Measurements from ENCODE around the gene NCAPD2.
A peak's percentile ranks its signal among the peaks of the same experiment; 100 is the strongest.

The NCAPD2 gene

GRCh38 chr12:6523708-6524107, 29.8 kb downstream of the NCAPD2 start:
- no peaks in the 10 kb centered on the region for H3K27me3 ChIP-seq (ENCODE audit: insufficient read depth, poor library complexity, severe bottlenecking)
- TF ChIP-seq POLR2AphosphoS5 (IDR thresholded peaks at IDR 0.05; ENCODE audit: low read depth) (no peak), GABPA (IDR thresholded peaks at IDR 0.05; ENCODE audit: low read depth) (no peak), SPI1 (IDR thresholded peaks at IDR 0.05; ENCODE audit: borderline replicate concordance, low read depth) (no peak), CTCF (IDR thresholded peaks at IDR 0.05; ENCODE audit: insufficient read depth, low read length) (no peak)
- TF ChIP-seq, protein P1, sequence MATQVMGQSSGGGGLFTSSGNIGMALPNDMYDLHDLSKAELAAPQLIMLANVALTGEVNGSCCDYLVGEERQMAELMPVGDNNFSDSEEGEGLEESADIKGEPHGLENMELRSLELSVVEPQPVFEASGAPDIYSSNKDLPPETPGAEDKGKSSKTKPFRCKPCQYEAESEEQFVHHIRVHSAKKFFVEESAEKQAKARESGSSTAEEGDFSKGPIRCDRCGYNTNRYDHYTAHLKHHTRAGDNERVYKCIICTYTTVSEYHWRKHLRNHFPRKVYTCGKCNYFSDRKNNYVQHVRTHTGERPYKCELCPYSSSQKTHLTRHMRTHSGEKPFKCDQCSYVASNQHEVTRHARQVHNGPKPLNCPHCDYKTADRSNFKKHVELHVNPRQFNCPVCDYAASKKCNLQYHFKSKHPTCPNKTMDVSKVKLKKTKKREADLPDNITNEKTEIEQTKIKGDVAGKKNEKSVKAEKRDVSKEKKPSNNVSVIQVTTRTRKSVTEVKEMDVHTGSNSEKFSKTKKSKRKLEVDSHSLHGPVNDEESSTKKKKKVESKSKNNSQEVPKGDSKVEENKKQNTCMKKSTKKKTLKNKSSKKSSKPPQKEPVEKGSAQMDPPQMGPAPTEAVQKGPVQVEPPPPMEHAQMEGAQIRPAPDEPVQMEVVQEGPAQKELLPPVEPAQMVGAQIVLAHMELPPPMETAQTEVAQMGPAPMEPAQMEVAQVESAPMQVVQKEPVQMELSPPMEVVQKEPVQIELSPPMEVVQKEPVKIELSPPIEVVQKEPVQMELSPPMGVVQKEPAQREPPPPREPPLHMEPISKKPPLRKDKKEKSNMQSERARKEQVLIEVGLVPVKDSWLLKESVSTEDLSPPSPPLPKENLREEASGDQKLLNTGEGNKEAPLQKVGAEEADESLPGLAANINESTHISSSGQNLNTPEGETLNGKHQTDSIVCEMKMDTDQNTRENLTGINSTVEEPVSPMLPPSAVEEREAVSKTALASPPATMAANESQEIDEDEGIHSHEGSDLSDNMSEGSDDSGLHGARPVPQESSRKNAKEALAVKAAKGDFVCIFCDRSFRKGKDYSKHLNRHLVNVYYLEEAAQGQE (IDR thresholded peaks at IDR 0.05; ENCODE audit: insufficient replicate concordance, low read depth), result no peak
- no peak for DNase-seq (ENCODE audit: low read depth in 1 of 2, low spot score in 1 of 2)
- peak overlapping the region; percentile 1; the same call in 1 of the 2 replicates for H3K27ac ChIP-seq (replicated peaks)
- no peak overlapping the region for H3K4me3 ChIP-seq (replicated peaks; ENCODE audit: insufficient read depth, low read length)

DNA sequence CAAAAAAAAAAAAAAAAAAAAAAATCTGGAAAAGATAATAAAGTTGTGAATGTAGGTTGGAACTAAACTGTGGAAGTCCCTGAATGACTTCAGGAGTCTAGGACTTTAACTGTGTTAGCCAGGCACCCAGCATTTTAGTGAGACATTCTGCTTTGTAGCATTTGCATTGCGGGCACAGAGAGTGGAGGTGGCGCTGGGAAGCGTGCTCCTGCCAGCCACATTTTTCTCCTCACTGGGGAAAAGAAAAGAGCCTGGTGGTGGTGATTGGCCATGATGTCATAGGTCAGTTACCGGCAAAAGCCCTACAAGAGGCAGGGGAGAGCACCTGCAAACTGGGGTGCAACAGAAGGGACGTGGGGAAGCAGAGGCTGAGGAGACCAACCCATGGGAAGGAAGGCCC, 30.7 kb downstream of the NCAPD2 start:
- Histone ChIP-seq H3K27ac (replicated peaks) (no peak overlapping the region), H3K4me3 (replicated peaks; ENCODE audit: insufficient read depth, low read length) (no peak overlapping the region), H3K27me3 (ENCODE audit: insufficient read depth, poor library complexity, severe bottlenecking) (no peaks in the 10 kb centered on the region)
- DNase-seq (ENCODE audit: low read depth in 1 of 2, low spot score in 1 of 2), result no peak
- TF ChIP-seq CTCF (IDR thresholded peaks at IDR 0.05; ENCODE audit: insufficient read depth, low read length) (no peak), SPI1 (IDR thresholded peaks at IDR 0.05; ENCODE audit: borderline replicate concordance, low read depth) (no peak), POLR2AphosphoS5 (IDR thresholded peaks at IDR 0.05; ENCODE audit: low read depth) (no peak), GABPA (IDR thresholded peaks at IDR 0.05; ENCODE audit: low read depth) (no peak)
- TF ChIP-seq, protein P1 (IDR thresholded peaks at IDR 0.05; ENCODE audit: insufficient replicate concordance, low read depth), result no peak

- no peak for TF ChIP-seq SPI1 (IDR thresholded peaks at IDR 0.05; ENCODE audit: borderline replicate concordance, low read depth)
- TF ChIP-seq GABPA (IDR thresholded peaks at IDR 0.05; ENCODE audit: low read depth), result no peak
- no peak for TF ChIP-seq CTCF (IDR thresholded peaks at IDR 0.05; ENCODE audit: insufficient read depth, low read length)
- no peak for TF ChIP-seq POLR2AphosphoS5 (IDR thresholded peaks at IDR 0.05; ENCODE audit: low read depth)
- TF ChIP-seq, protein P1 (IDR thresholded peaks at IDR 0.05; ENCODE audit: insufficient replicate concordance, low read depth), result no peak
- H3K4me3 ChIP-seq (replicated peaks; ENCODE audit: insufficient read depth, low read length), result no peak overlapping the region
- H3K27me3 ChIP-seq (ENCODE audit: insufficient read depth, poor library complexity, severe bottlenecking), result no peaks in the 10 kb centered on the region
- no peak overlapping the region for H3K27ac ChIP-seq (replicated peaks)
- DNase-seq (ENCODE audit: low read depth in 1 of 2, low spot score in 1 of 2), result no peak
Measured at GRCh38 chr12:6526201-6526600, 32.3 kb downstream of the NCAPD2 start.

Data from HL-60 (cell line).